ENCODE data around the gene FSTL3. TPM values are rescaled to one million over a fixed set of nuclear protein-coding genes. Genes with fewer than 3 reads are reported as not detected.

FSTL3 gene
- total RNA-seq, 4 donors from 2014 or later, result 120 to 212 (median 152) TPM

GRCh38 chr19:681029-682019 is 5.1 kb downstream of the FSTL3 start:
- DNase-seq (ENCODE audit: low spot score), result no peak
- ATAC-seq (ENCODE audit: low FRiP score), result no peak
- no peak for TF ChIP-seq CTCF (IDR thresholded peaks at IDR 0.05)

DNA sequence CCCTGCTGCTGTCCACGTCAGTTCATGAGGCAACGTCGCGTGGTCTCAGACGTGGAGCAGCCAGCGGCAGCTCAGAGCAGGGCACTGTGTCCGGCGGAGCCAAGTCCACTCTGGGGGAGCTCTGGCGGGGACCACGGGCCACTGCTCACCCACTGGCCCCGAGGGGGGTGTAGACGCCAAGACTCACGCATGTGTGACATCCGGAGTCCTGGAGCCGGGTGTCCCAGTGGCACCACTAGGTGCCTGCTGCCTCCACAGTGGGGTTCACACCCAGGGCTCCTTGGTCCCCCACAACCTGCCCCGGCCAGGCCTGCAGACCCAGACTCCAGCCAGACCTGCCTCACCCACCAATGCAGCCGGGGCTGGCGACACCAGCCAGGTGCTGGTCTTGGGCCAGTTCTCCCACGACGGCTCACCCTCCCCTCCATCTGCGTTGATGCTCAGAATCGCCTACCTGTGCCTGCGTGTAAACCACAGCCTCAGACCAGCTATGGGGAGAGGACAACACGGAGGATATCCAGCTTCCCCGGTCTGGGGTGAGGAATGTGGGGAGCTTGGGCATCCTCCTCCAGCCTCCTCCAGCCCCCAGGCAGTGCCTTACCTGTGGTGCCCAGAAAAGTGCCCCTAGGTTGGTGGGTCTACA is 6.6 kb downstream of the FSTL3 start:
- DNase-seq (ENCODE audit: low spot score) (no peak), ATAC-seq (ENCODE audit: low FRiP score) (no peak)
- no peak for TF ChIP-seq CTCF (IDR thresholded peaks at IDR 0.05)

- DNase-seq (ENCODE audit: low spot score) (no peak), ATAC-seq (ENCODE audit: low FRiP score) (no peak)
- TF ChIP-seq CTCF (IDR thresholded peaks at IDR 0.05), result no peak
These were observed 9.3 kb downstream of the FSTL3 start for GRCh38 chr19:685454-685931.

GRCh38 chr19:686589-687297 is 10.6 kb downstream of the FSTL3 start:
- DNase-seq (ENCODE audit: low spot score) (no peak), ATAC-seq (ENCODE audit: low FRiP score) (no peak)
- TF ChIP-seq CTCF (IDR thresholded peaks at IDR 0.05), result no peak

DNA sequence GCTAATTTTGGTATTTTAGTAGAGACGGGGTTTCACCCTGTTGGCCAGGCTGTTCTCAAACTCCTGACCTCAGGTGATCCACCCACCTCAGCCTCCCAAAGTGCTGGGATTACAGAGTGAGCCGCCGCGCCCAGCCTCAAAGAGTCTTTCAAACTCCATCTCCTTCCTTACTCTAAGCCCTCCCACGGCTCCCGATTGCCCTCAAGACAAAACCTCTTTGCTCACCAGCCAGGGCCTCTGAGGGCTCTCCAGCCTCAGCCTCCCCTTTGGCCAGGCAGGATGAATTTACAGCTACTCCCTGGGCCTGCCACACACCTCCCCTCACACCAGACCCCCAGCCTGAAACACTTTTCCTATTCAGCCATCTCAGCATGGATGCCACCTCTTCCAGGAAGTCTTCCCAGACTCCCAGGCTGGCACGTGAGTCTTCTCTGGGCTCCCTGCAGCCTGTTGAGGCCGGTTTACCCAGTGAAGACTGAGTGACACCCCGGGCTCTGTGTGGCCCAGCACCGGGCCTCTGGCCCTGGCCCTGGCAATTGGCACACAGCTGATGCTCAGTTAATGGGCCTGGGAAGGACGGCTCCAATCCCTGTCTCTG is 11.5 kb downstream of the FSTL3 start:
- DNase-seq (ENCODE audit: low spot score) (no peak), ATAC-seq (ENCODE audit: low FRiP score) (no peak)
- TF ChIP-seq CTCF (IDR thresholded peaks at IDR 0.05), result no peak

- DNase-seq (ENCODE audit: low spot score) (no peak), ATAC-seq (ENCODE audit: low FRiP score) (no peak)
- no peak for TF ChIP-seq CTCF (IDR thresholded peaks at IDR 0.05)
These were observed 12.0 kb downstream of the FSTL3 start for GRCh38 chr19:688214-688613.
